ENCODE results near the gene DCAF10. TPM values are rescaled to one million over a fixed set of nuclear protein-coding genes. Genes with fewer than 3 reads are reported as not detected.

The DCAF10 gene
- total and polyA plus RNA-seq, 4 donors = 9.7 to 22.2 (median 15.3) TPM

GRCh38 chr9:37906312-37907239 is 106.0 kb downstream of the DCAF10 start:
- Histone ChIP-seq H3K4me1 (ENCODE audit: control insufficient read depth in 4 of 4, insufficient read depth in 4 of 4, low read length in 3 of 4) (peaks cover 10 to 31% (median 20%) of the 10 kb centered on the region in 4 donors), H3K9ac (ENCODE audit: low read depth in 1 of 2, low read length in 2 of 2) (no peak overlapping the region), H3K4me3 (ENCODE audit: low read depth in 1 of 3, low read length in 3 of 3) (no peak overlapping the region), H3K36me3 (ENCODE audit: control insufficient read depth in 4 of 4, insufficient read depth in 3 of 4, low read depth in 1 of 4, low read length in 3 of 4) (no peaks in the 10 kb centered on the region), H3K27me3 (ENCODE audit: control insufficient read depth in 4 of 4, insufficient read depth in 4 of 4, low read length in 3 of 4) (no peaks in the 10 kb centered on the region), H3K27ac (ENCODE audit: low read depth in 1 of 2, low read length in 2 of 2) (no peak overlapping the region), H3K9me3 (ENCODE audit: control insufficient read depth in 4 of 4, low read length in 3 of 4) (no peaks in the 10 kb centered on the region)
- no peak for DNase-seq (ENCODE audit: low spot score)
- WGBS = 93% methylated on average over 11 of the region's 11 CpGs
- TF ChIP-seq RXRA (IDR thresholded peaks at IDR 0.05) (no peak), FOXA2 (IDR thresholded peaks at IDR 0.05) (no peak), REST (IDR thresholded peaks at IDR 0.05) (no peak), ZBTB33 (IDR thresholded peaks at IDR 0.05) (no peak), CTCF (IDR thresholded peaks at IDR 0.05; ENCODE audit: low read depth, low read length, missing input control) (no peak), RAD21 (IDR thresholded peaks at IDR 0.05) (no peak), NR2F2 (IDR thresholded peaks at IDR 0.05) (no peak), HNF4A (conservative IDR thresholded peaks at IDR 0.05) (no peak), YY1 (IDR thresholded peaks at IDR 0.05) (no peak), SP1 (IDR thresholded peaks at IDR 0.05) (no peak)

- 72% methylated on average over 4 of the region's 4 CpGs for WGBS
- no peaks in the 10 kb centered on the region for H3K9me3 ChIP-seq (ENCODE audit: control insufficient read depth in 4 of 4, low read length in 3 of 4)
- H3K36me3 ChIP-seq (ENCODE audit: control insufficient read depth in 4 of 4, insufficient read depth in 3 of 4, low read depth in 1 of 4, low read length in 3 of 4) = no peaks in the 10 kb centered on the region
- TF ChIP-seq TAF1 (conservative IDR thresholded peaks at IDR 0.05) = no peak
- no peak for TF ChIP-seq FOXA2 (IDR thresholded peaks at IDR 0.05)
- no peak for TF ChIP-seq REST (IDR thresholded peaks at IDR 0.05)
- peak overlapping the region in 1 of 2 donors; percentile 39 for H3K27ac ChIP-seq (ENCODE audit: low read depth in 1 of 2, low read length in 2 of 2)
- peaks cover 5 to 20% (median 12%) of the 10 kb centered on the region in 4 donors for H3K4me1 ChIP-seq (ENCODE audit: control insufficient read depth in 4 of 4, insufficient read depth in 4 of 4, low read length in 3 of 4)
- DNase-seq (ENCODE audit: low spot score) = no peak
- H3K27me3 ChIP-seq (ENCODE audit: control insufficient read depth in 4 of 4, insufficient read depth in 4 of 4, low read length in 3 of 4) = no peaks in the 10 kb centered on the region
- H3K4me3 ChIP-seq (ENCODE audit: low read depth in 1 of 3, low read length in 3 of 3) = no peak overlapping the region
- no peak overlapping the region for H3K9ac ChIP-seq (ENCODE audit: low read depth in 1 of 2, low read length in 2 of 2)
Measured at GRCh38 chr9:37908283-37908682, 107.7 kb downstream of the DCAF10 start.

Measured in liver (tissue), 9 donors.